HG02981 (cell line): Measurements from ENCODE around the gene PC.
"Not testable (repeated sequence)": the region's sequence is repeated elsewhere in the genome, so short reads cannot be mapped to it uniquely, and the experiment has no call there.

Experiments used
- ATAC-seq: cut with Tn5 transposase; IDR thresholded peaks from one replicate; pipeline ENCODE4 v1.9.1; 2021; ENCODE audit warnings: mild to moderate bottlenecking, moderate library complexity; ENCODE audit not compliant: unreplicated experiment

PC gene

DNA sequence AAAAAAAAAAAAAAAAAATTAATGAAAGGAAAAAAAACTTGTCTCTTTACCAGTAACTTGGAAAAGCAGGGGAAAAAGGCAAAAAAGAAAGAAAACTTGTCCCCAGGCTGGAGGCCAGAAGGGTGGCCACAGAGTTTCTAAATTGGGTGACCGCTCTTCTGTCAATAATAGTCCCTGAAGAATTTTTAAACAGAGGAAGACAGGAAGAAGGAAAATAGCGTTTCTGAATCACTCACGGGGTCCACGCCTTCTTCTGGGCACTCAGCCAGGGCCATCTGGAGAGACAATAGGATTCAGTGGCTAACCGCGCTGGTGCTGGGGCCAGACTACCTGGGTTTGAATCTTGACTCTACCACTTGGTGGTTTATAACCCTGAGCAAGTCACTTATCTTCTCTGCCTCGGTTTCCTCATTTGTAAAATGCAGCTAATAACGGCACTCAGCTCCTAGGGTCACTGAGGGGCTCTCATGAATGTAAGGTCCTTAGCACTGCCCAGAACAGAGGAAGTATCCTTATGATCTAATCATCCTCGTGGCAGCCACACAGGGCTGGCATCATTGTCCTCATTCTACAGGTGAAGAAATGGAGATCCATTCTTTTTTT is 23.9 kb upstream of the PC start:
- no peak for ATAC-seq

GRCh38 chr11:66979336-66979980 is 21.3 kb upstream of the PC start:
- ATAC-seq = no peak

DNA sequence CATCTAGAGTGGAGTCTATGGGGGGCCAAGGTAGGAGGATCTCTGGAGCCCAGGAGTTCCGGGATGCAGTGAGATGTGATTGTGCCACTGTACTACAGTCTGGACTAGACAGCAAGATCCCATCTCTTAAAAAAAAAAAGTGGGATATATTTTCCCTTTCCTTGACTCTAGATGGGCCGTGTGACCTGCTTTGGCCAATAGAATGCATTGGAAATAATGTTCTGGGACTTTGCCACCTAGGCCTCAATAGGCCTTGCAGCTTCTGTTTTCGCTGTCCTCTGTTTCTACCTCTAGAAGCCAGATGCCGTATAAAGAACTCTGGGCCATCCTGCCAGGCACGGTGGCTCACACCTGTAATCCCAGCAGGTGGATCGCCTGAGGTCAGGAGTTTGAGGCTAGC is 20.5 kb upstream of the PC start:
- ATAC-seq = no peak

GRCh38 chr11:66978229-66978628 is 20.0 kb upstream of the PC start:
- no peak for ATAC-seq

- no peak for ATAC-seq
These were observed 18.7 kb upstream of the PC start for GRCh38 chr11:66976925-66977324.

GRCh38 chr11:66976028-66976467 is 17.9 kb upstream of the PC start:
- ATAC-seq = no peak

DNA sequence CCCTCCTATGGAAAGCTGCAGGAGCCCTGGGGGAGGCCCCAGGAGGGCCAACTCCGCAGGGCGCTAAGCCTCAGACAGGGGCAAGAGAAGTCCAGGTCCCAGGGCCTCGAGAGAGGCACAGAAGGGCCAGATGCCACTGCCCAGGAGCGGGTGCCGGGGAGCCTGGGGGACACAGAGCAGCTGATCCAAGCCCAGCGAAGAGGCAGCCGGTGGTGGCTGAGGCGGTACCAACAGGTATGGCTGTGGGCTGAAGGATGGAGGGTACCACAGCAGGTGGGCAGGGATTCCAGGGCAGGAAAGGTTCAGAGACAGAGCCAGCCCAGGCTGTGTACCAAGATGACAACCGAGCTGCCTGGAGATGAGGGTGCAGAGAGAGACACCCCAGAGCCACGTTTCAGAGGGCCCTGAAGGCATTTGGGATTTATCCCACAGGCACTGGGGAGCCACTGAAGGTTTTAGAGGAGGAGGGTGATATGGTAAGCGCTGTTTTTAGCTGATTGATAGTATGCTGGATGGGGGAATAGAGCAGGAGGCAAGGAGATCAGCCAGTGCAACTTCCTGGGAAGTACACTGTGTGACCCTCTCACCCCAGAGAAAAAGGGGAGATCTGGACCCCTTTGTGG is 17.3 kb upstream of the PC start:
- ATAC-seq = no peak

DNA sequence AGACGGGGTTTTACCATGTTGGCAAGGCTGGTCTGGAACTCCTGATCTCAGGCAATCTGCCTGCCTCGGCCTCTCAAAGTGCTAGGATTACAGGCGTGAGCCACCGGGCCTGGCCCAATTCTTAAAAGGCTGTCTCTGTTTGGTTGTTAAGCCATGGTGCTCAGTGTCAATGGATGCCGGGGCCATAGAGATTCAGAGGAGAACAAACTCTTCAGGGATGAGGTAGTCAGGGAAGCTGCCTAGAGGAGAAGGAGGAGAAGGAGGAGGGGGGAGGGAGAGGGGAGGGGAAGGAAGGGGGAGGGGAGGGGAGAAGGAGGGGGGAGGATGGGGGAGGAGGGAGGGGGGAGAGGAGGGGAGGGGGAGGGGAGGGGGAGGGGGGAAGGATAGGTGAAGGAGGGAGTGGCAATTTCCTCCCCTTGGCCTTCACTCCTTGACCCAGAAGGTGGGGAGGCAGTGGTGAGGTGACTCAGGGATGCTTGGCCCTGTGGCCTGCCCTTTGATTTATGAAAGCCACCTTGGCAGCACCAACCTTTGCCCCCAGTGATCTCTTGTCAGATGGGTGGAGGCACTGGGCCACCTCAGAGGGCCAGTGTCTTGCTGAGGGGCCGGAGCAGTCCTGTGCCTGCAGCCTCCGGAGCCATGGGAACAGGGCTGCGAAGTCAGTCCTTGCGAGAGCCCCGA is 16.7 kb upstream of the PC start, which contains the start of gene C11orf86:
Gene C11orf86 (plus strand): TSS at position 581 of the 681 bp plus-strand sequence. CDS start 59 bp downstream, at position 640.
- ATAC-seq = no peak

- ATAC-seq = no peak
These were observed 15.9 kb upstream of the PC start for GRCh38 chr11:66973956-66974580.

GRCh38 chr11:66971488-66971887 is 13.3 kb upstream of the PC start:
- ATAC-seq = no peak

GRCh38 chr11:66970807-66971442 is 12.7 kb upstream of the PC start:
- ATAC-seq = no peak

DNA sequence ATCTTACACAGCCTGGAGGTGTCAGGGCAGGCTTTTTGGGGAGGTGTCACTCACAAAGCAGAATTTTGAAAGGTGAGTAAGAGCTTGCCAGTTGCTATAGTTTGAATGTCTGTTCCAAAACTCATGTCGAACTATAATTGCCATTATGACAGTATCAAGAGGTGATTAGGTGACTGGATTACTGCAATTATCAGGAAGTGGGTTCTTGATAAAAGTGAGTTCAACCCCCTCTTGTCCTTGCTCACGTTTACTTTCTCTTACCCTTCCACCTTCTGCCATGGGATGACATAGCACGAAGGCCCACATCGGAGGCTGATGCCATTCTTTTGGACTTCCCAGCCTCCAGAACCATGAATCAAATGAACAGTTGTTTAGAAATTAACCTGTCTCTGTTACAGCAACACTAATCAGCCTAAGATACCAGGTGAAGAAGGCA is 12.2 kb upstream of the PC start:
- ATAC-seq = no peak

DNA sequence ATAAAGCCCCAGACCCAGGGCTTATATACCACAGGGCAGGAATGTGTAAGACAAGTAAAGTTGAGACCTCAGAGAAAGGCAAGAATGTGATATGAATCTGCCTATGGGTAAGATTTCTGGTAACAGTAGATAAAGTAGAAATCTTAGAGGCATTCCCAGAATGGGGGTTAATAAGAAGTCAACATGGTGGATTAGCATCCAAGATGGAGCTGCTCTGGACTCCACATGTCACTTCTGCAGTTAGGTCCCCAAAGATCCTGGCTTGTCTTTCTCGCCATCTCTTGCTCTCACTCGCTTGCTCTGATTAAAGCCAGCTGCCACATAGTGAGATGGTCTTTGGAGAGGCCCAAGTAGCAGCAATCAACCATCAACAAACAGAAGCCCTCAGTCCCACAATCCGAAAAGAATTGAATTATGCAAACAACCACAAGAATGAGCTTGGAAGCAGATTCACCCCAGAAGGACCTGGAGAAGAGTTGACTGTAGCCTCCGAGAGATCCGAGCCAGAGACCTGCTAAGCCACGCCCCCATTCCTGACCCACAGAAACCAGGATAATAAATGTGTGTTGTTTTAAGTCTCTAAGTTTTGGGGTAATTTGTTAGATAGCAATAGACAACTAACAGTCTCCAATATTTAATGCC is 11.5 kb upstream of the PC start:
- ATAC-seq = no peak

- no peak for ATAC-seq
These were observed 9.7 kb upstream of the PC start for GRCh38 chr11:66967670-66968425.

- no peak for ATAC-seq
These were observed 8.2 kb upstream of the PC start for GRCh38 chr11:66966351-66966750.

DNA sequence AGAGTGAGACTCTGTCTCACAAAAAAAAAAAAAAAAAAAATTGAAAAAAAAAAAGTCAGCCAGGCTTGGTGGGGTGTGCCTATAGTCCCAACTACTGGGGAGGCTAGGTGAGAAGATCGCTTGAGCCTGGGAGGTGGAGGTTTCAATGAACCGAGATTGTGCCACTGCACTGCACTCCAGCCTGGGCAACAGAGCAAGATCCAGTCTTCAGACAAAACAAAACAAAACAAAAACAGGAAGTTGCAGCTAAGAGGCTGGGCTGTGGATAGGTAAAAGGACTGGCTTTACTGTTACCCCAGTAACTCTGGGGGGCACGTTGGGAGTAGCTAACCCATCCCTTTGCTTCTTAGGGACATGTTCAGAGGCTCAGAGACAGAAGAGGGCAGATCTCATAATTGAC is 6.3 kb upstream of the PC start:
- no peak for ATAC-seq

GRCh38 chr11:66962801-66963200 is 4.6 kb upstream of the PC start:
- ATAC-seq = no peak

GRCh38 chr11:66962247-66962646 is 4.1 kb upstream of the PC start:
- no peak for ATAC-seq

- not testable (repeated sequence) for ATAC-seq
These were observed 3.6 kb upstream of the PC start for GRCh38 chr11:66961691-66962213.
